ENCODE results near the gene TAC4.

TAC4 gene

DNA sequence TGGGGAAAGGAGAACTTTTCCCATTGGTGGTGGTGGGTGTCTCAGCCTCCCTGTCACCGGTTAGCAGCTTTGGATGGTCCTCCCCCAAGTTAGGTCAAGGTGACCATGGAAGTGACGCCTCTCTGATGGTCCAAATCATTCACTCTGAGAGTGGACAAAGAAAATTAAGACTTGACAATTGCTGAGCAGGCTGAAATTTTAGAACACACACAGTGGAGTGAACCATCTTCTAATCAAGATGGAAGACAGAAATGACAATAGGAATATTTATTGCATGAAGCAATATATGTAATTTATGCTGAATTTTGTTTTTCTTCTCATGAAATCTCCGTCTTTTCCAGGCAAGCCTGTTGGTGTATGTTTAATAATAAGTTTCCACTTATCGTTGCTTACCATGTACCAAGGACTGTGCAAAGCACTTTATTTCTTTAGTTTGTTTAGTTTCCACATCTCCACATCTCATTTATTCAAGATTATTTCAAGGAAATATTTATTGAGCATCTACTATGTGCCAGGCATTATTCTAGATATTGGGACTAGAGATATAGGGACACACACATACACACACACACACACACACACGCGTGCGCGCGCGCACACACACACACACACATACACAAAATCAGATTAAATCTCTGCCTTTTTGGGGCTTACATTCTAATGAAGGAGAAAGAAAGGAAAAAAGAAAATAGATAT lies 44.0 kb upstream of the TAC4 start:
- no peaks in the 10 kb centered on the region for H3K36me3 ChIP-seq (ENCODE audit: control insufficient read depth, insufficient read depth, low read length)
- peaks cover 1% of the 10 kb centered on the region for H3K27me3 ChIP-seq (replicated peaks; ENCODE audit: control insufficient read depth, insufficient read depth, low read length)
- TF ChIP-seq CTCF (IDR thresholded peaks at IDR 0.05; ENCODE audit: insufficient read depth, low read length, poor library complexity, severe bottlenecking): no peak
- no peak for DNase-seq (ENCODE audit: extremely low read depth, insufficient read length)
- no peak overlapping the region for H3K4me3 ChIP-seq (replicated peaks; ENCODE audit: low read depth, low read length)

GRCh38 chr17:49891271-49891670 lies 43.4 kb upstream of the TAC4 start:
- no peak for TF ChIP-seq CTCF (IDR thresholded peaks at IDR 0.05; ENCODE audit: insufficient read depth, low read length, poor library complexity, severe bottlenecking)
- peaks cover 1% of the 10 kb centered on the region for H3K27me3 ChIP-seq (replicated peaks; ENCODE audit: control insufficient read depth, insufficient read depth, low read length)
- H3K36me3 ChIP-seq (ENCODE audit: control insufficient read depth, insufficient read depth, low read length): no peaks in the 10 kb centered on the region
- DNase-seq (ENCODE audit: extremely low read depth, insufficient read length): no peak
- H3K4me3 ChIP-seq (replicated peaks; ENCODE audit: low read depth, low read length): no peak overlapping the region

GRCh38 chr17:49890852-49891251 lies 43.0 kb upstream of the TAC4 start:
- Histone ChIP-seq H3K36me3 (ENCODE audit: control insufficient read depth, insufficient read depth, low read length) (no peaks in the 10 kb centered on the region), H3K4me3 (replicated peaks; ENCODE audit: low read depth, low read length) (no peak overlapping the region), H3K27me3 (replicated peaks; ENCODE audit: control insufficient read depth, insufficient read depth, low read length) (peaks cover 1% of the 10 kb centered on the region)
- no peak for DNase-seq (ENCODE audit: extremely low read depth, insufficient read length)
- TF ChIP-seq CTCF (IDR thresholded peaks at IDR 0.05; ENCODE audit: insufficient read depth, low read length, poor library complexity, severe bottlenecking): no peak

DNA sequence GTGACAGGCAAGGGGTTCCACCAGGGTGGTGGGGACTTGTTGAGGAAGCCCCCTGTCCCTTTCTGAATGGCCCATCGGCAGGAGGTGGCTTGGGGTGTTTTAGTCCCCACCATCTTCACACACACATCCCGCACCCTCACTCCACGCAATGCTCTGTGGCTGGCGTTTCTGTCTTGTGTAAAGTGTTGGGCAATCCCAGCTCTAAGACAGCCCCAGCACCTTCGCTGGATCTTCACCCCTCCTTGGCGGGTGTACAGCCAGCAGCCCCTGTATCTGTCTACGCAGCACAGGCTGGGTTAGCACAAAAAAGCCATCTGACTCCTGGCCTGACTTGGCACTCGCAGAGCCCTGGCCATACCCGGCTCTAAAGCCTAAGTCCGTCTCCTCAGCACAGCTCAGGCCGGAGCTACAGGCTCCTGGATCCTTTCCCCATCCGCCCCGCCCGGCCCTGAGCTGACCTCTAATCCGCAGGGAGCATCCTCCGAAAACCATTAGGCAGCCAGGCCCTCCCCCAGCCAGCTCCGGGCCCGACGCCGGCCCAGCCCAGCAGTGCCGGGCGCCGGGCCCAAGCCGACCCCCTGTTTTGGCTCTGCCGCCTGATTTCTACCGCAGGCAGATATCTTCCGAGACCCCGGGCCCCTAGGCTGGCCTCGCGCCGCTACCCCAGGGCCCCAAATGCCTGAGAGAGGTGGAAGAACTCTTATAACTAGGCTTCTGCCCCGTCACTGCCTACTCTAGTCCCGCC lies 42.4 kb upstream of the TAC4 start:
- Histone ChIP-seq H3K36me3 (ENCODE audit: control insufficient read depth, insufficient read depth, low read length) (no peaks in the 10 kb centered on the region), H3K27me3 (replicated peaks; ENCODE audit: control insufficient read depth, insufficient read depth, low read length) (peaks cover 1% of the 10 kb centered on the region), H3K4me3 (replicated peaks; ENCODE audit: low read depth, low read length) (no peak overlapping the region)
- DNase-seq (ENCODE audit: extremely low read depth, insufficient read length): no peak
- TF ChIP-seq CTCF (IDR thresholded peaks at IDR 0.05; ENCODE audit: insufficient read depth, low read length, poor library complexity, severe bottlenecking): no peak

GRCh38 chr17:49889500-49889899 lies 41.6 kb upstream of the TAC4 start:
- no peaks in the 10 kb centered on the region for H3K36me3 ChIP-seq (ENCODE audit: control insufficient read depth, insufficient read depth, low read length)
- no peak for DNase-seq (ENCODE audit: extremely low read depth, insufficient read length)
- no peak overlapping the region for H3K4me3 ChIP-seq (replicated peaks; ENCODE audit: low read depth, low read length)
- no peak for TF ChIP-seq CTCF (IDR thresholded peaks at IDR 0.05; ENCODE audit: insufficient read depth, low read length, poor library complexity, severe bottlenecking)
- peaks cover 1% of the 10 kb centered on the region for H3K27me3 ChIP-seq (replicated peaks; ENCODE audit: control insufficient read depth, insufficient read depth, low read length)

All from GM06990 (cell line).